H9 (cell line): ENCODE measurements around the gene EZH2. TPM values are rescaled to one million over a fixed set of nuclear protein-coding genes. Genes with fewer than 3 reads are reported as not detected.
A peak's percentile ranks its signal among the peaks of the same experiment; 100 is the strongest.

Source experiments
- DNase-seq: peaks from one replicate; pipeline ENCODE4 v3.0.0-alpha.2; 2017
- H2AFZ ChIP-seq: one replicate; pipeline ENCODE4 v1.6.1; 2013; ENCODE audit warnings: mild to moderate bottlenecking, low read length, control low read depth, moderate library complexity
- H2AK5ac ChIP-seq: 2 replicates; pipeline ENCODE4 v1.6.1; 2013; ENCODE audit warnings: low read length, control low read depth, mixed read lengths; ENCODE audit not compliant: insufficient read length
- H2BK120ac ChIP-seq: one replicate; pipeline ENCODE4 v1.6.1; 2013; ENCODE audit warnings: low read depth, mild to moderate bottlenecking, low read length, control low read depth, inconsistent platforms; ENCODE audit not compliant: poor library complexity, severe bottlenecking
- H2BK12ac ChIP-seq: 2 replicates; pipeline ENCODE4 v1.6.1; 2013; ENCODE audit warnings: low read length, control low read depth, mixed read lengths, low read depth; ENCODE audit not compliant: insufficient read length
- H2BK15ac ChIP-seq: 2 replicates; pipeline ENCODE4 v1.6.1; 2013; ENCODE audit warnings: low read depth, low read length, control low read depth
- H2BK20ac ChIP-seq: one replicate; pipeline ENCODE4 v1.6.1; 2013; ENCODE audit warnings: low read depth, mild to moderate bottlenecking, low read length, control low read depth, inconsistent platforms; ENCODE audit not compliant: poor library complexity, severe bottlenecking
- H2BK5ac ChIP-seq: 2 replicates; pipeline ENCODE4 v1.6.1; 2013; ENCODE audit warnings: low read length, control low read depth, mixed read lengths; ENCODE audit not compliant: insufficient read length
- H3K14ac ChIP-seq: 2 replicates; pipeline ENCODE4 v1.6.1; 2013; ENCODE audit warnings: low read length, control low read depth; ENCODE audit not compliant: insufficient read depth
- H3K18ac ChIP-seq: 2 replicates; pipeline ENCODE4 v1.6.1; 2013; ENCODE audit warnings: low read depth, mild to moderate bottlenecking, mixed read lengths, low read length, control low read depth; ENCODE audit not compliant: insufficient read length
- H3K23ac ChIP-seq: 2 replicates; pipeline ENCODE4 v1.6.1; 2013; ENCODE audit warnings: low read length, control low read depth, mixed read lengths, low read depth; ENCODE audit not compliant: insufficient read length
- H3K23me2 ChIP-seq: 2 replicates; pipeline ENCODE4 v1.6.1; 2013; ENCODE audit warnings: low read depth, mild to moderate bottlenecking, mixed read lengths, low read length, control low read depth; ENCODE audit not compliant: insufficient read length, poor library complexity, severe bottlenecking
- H3K27ac ChIP-seq: 2 replicates; pipeline ENCODE4 v1.5.1; 2013; ENCODE audit warnings: low read length, control low read depth, mixed read lengths, low read depth; ENCODE audit not compliant: insufficient read length
- H3K27me3 ChIP-seq: 2 replicates; pipeline ENCODE4 v1.6.1; 2013; ENCODE audit warnings: low read length, control low read depth, inconsistent platforms; ENCODE audit not compliant: insufficient read depth
- H3K4ac ChIP-seq: 2 replicates; pipeline ENCODE4 v1.6.1; 2013; ENCODE audit warnings: low read depth, mild to moderate bottlenecking, control low read depth, inconsistent platforms, low read length, moderate library complexity
- H3K4me1 ChIP-seq: 2 replicates; pipeline ENCODE4 v1.6.1; 2013; ENCODE audit warnings: low read length, control low read depth, inconsistent platforms; ENCODE audit not compliant: insufficient read depth
- H3K4me2 ChIP-seq: 2 replicates; pipeline ENCODE4 v1.6.1; 2013; ENCODE audit warnings: low read length, control low read depth, mixed read lengths; ENCODE audit not compliant: insufficient read length, insufficient read depth
- H3K56ac ChIP-seq: 2 replicates; pipeline ENCODE4 v1.6.1; 2013; ENCODE audit warnings: low read depth, mild to moderate bottlenecking, mixed read lengths, low read length, control low read depth; ENCODE audit not compliant: insufficient read length
- H3K79me1 ChIP-seq: 2 replicates; pipeline ENCODE4 v1.6.1; 2013; ENCODE audit warnings: low read depth, mild to moderate bottlenecking, moderate library complexity, low read length, control low read depth, inconsistent platforms; ENCODE audit not compliant: insufficient read depth, poor library complexity, severe bottlenecking
- H3K79me2 ChIP-seq: 2 replicates; pipeline ENCODE4 v1.6.1; 2013; ENCODE audit warnings: low read length, control low read depth, inconsistent platforms; ENCODE audit not compliant: insufficient read depth
- H3K9ac ChIP-seq: 2 replicates; pipeline ENCODE4 v1.6.1; 2013; ENCODE audit warnings: low read length, control low read depth, mixed read lengths; ENCODE audit not compliant: insufficient read length; ENCODE audit errors: extremely low read depth
- H3K9me3 ChIP-seq: one replicate; pipeline ENCODE4 v1.6.1; 2013; ENCODE audit warnings: low read depth, low read length, inconsistent platforms; ENCODE audit not compliant: control insufficient read depth
- H3T11ph ChIP-seq: one replicate; pipeline ENCODE4 v1.6.1; 2013; ENCODE audit warnings: mild to moderate bottlenecking, low read length, control low read depth, inconsistent platforms
- H4K20me1 ChIP-seq: one replicate; pipeline ENCODE4 v1.6.1; 2013; ENCODE audit not compliant: control insufficient read depth, insufficient read length, insufficient read depth
- H4K5ac ChIP-seq: 2 replicates; pipeline ENCODE4 v1.6.1; 2013; ENCODE audit warnings: low read depth, mild to moderate bottlenecking, mixed read lengths, low read length, control low read depth; ENCODE audit not compliant: insufficient read length
- H4K8ac ChIP-seq: replicated peaks from 2 replicates; pipeline ENCODE4 v1.6.1; 2013; ENCODE audit warnings: low read length, control low read depth, mixed read lengths, low read depth; ENCODE audit not compliant: insufficient read length
- H4K91ac ChIP-seq: 2 replicates; pipeline ENCODE4 v1.6.1; 2013; ENCODE audit warnings: low read depth, mild to moderate bottlenecking, moderate library complexity, mixed read lengths, low read length, control low read depth; ENCODE audit not compliant: insufficient read length
- H3K27ac Mint-ChIP-seq, 3 experiments: 2 replicates in 2 of 3; 3 replicates in 1 of 3; pipeline ENCODE4 v1.8.0; 2020 to 2021; ENCODE audit warnings: mixed read lengths in 3 of 3, mild to moderate bottlenecking in 1 of 3, moderate library complexity in 1 of 3
- H3K27me3 Mint-ChIP-seq: 2 replicates; pipeline ENCODE4 v1.8.0; 2021; ENCODE audit warnings: low read depth, mild to moderate bottlenecking, moderate library complexity, mixed read lengths
- H3K36me3 Mint-ChIP-seq, 3 experiments: 2 replicates in 2 of 3; 3 replicates in 1 of 3; pipeline ENCODE4 v1.8.0; 2020 to 2021; ENCODE audit warnings: low read depth in 3 of 3, mixed read lengths in 3 of 3; ENCODE audit not compliant: insufficient read depth in 1 of 3
- H3K4me1 Mint-ChIP-seq, 2 experiments: 2 replicates each; pipeline ENCODE4 v1.8.0; 2020; ENCODE audit warnings: mixed read lengths in 2 of 2
- H3K4me3 Mint-ChIP-seq, 2 experiments: 2 replicates in 1 of 2; 3 replicates in 1 of 2; pipeline ENCODE4 v1.8.0; 2020 to 2021; ENCODE audit warnings: mild to moderate bottlenecking in 2 of 2, mixed read lengths in 2 of 2, moderate library complexity in 1 of 2
- H3K9me3 Mint-ChIP-seq, 2 experiments: 2 replicates in 1 of 2; 3 replicates in 1 of 2; pipeline ENCODE4 v1.8.0; 2020; ENCODE audit warnings: mild to moderate bottlenecking in 2 of 2, mixed read lengths in 2 of 2, moderate library complexity in 1 of 2
- CTCF ChIP-seq: fragments of 200-600 bp; sonication (generic); conservative IDR thresholded peaks from 3 replicates; pipeline ENCODE4 v1.8.0; 2021; ENCODE audit warnings: antibody characterized with exemption, mild to moderate bottlenecking
- WGBS: extraction: QIAGEN DNeasy Blood & Tissue Kit; methylation state at CpG from one replicate; pipeline ENCODE4 v1.1.7; 2013; ENCODE audit warnings: missing lambda C conversion rate, low lambda C conversion rate, mixed read lengths; ENCODE audit not compliant: insufficient read length; ENCODE audit errors: extremely low coverage; 5-methylcytosine and 5-hydroxymethylcytosine counted together
- total RNA-seq: library from RNA; stranded (reverse); gene quantifications from 2 replicates; pipeline ENCODE4 v1.2.1, GENCODE V29; 2021

EZH2 gene
- total RNA-seq, 1 experiment from 2014 or later, result 41.3 TPM

GRCh38 chr7:148852272-148852671 lies 31.8 kb downstream of the EZH2 start:
- H2BK15ac ChIP-seq, result no peak overlapping the region
- H4K91ac ChIP-seq, result no peak overlapping the region
- Mint-ChIP-seq H3K4me1 (peaks cover 51 to 55% of the 10 kb centered on the region in 2 experiments), H3K4me3 (no peak overlapping the region), H3K36me3 (no peaks in the 10 kb centered on the region), H3K9me3 (no peaks in the 10 kb centered on the region), H3K27me3 (no peaks in the 10 kb centered on the region), H3K27ac (peak overlapping the region in 2 of 3 experiments; percentile 7 to 46; a peak in 2 of 7 replicates)
- no peaks in the 10 kb centered on the region for H3K27me3 ChIP-seq
- peaks cover 13% of the 10 kb centered on the region for H3K4me1 ChIP-seq
- H3K9me3 ChIP-seq, result no peaks in the 10 kb centered on the region
- H4K8ac ChIP-seq, result no peak overlapping the region
- H3K4ac ChIP-seq, result no peak overlapping the region
- no peak overlapping the region for H2AFZ ChIP-seq
- H2BK12ac ChIP-seq, result no peak overlapping the region
- H2AK5ac ChIP-seq, result no peak overlapping the region
- no peak overlapping the region for H3K27ac ChIP-seq
- no peak overlapping the region for H2BK120ac ChIP-seq
- H3K23ac ChIP-seq, result no peak overlapping the region
- H3K4me2 ChIP-seq, result no peak overlapping the region
- no CpG with 5 or more reads among the region's 1 CpG for WGBS
- no peak overlapping the region for H2BK5ac ChIP-seq
- H3K14ac ChIP-seq, result no peak overlapping the region
- H4K20me1 ChIP-seq, result no peaks in the 10 kb centered on the region
- H4K5ac ChIP-seq, result no peak overlapping the region
- no peaks in the 10 kb centered on the region for H3K23me2 ChIP-seq
- H3K79me2 ChIP-seq, result peaks cover 33% of the 10 kb centered on the region; the same call in 1 of the 2 replicates
- H3K18ac ChIP-seq, result no peak overlapping the region
- DNase-seq, result no peak
- no peak overlapping the region for H3K9ac ChIP-seq
- H2BK20ac ChIP-seq, result no peak overlapping the region
- no peak overlapping the region for H3T11ph ChIP-seq
- TF ChIP-seq CTCF, result no peak
- no peak overlapping the region for H3K56ac ChIP-seq
- H3K79me1 ChIP-seq, result no peaks in the 10 kb centered on the region
